GM19455 (cell line): Measurements from ENCODE around the gene NEAT1.
"Not testable (repeated sequence)": the region's sequence is repeated elsewhere in the genome, so short reads cannot be mapped to it uniquely, and the experiment has no call there.

Source experiments
- ATAC-seq: cut with Tn5 transposase; IDR thresholded peaks from one replicate; pipeline ENCODE4 v1.9.1; 2021; ENCODE audit not compliant: unreplicated experiment

The NEAT1 gene

DNA sequence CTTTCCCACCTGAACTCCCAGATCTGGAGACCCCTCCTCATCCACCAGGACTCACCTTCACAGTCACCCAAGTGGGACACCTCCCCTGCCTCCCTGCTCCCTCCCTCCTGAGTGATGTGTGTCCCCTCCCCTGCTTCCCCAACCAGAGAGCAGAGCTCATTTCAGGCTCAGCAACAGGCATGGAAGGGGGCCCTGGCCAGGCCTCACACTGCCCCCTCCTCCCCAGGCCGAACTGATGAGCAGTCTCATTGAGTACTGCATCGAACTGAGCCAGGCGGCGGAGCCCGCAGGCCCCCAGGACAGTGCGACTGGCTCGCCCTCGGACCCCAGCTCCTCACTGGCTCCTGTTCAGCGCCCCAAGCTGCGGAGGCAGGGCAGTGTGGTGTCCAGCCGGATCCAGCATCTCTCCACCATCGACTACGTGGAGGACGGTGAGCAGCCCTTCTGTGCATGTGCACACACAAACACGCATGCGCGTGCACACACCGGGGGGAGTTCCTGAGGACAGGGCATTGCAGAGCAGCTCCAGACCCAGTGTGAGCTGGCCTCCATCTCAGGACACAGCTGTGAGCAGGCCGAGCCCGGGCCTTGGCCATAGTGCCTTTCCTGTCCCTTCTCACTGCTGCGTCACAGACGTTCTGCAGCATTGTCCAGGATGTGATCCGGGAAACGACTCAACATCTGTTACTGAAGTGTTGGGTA, 17.8 kb upstream of the NEAT1 start:
- no peak for ATAC-seq

DNA sequence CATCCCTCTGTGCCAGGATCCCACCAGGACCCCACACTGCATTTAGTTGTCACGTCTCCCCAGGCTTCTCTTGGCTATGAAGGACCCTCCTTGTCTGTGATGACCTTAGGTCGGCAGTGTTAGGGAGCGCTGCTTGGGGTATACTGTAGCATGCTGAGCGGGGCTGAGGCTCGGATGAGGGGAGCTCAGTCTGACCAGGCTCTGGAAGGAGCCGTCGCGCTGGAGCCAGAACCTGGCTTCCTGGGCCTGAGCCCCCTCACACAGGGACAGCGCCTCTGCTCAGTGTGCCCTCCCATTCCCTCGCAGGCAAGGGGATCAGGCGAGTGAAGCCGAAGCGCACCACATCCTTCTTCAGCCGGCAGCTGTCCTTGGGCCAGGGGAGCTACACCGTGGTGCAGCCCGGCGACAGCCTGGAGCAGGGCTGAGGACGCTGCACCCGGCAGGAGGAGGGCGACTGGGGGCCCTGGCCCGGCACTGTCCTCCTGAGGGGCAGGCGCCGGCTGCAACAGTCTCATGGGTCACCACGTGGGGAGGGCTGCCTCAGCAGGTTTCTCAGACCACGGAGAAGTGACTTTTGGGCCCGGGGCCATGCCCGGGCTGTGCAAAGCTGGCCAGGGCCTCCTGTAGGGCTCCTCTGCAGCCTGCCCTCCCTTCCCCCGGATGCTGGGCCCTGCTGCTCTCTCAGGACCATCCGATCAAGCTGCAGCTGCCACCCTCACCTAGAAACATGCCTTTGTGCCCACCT, 11.5 kb upstream of the NEAT1 start:
- no peak for ATAC-seq

DNA sequence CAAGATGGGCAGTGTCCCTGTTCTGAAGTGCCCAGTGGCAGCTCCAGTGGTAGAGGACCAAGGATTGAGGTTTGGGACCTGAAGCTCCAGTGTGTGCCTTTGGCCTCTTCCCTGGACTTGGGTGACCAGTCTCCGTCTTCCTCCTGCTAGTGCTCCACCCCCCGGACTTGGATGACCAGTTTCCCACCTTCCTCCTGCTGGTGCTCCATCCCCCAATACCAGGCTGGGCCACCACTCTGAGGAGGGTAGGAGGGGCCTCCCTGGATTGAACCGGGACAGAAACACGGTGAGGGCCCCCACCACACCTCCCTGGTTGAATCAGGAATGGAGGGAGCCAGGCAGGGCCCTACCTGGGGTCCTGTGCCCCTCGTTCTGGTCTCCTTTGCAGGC, 10.9 kb upstream of the NEAT1 start:
- no peak for ATAC-seq

DNA sequence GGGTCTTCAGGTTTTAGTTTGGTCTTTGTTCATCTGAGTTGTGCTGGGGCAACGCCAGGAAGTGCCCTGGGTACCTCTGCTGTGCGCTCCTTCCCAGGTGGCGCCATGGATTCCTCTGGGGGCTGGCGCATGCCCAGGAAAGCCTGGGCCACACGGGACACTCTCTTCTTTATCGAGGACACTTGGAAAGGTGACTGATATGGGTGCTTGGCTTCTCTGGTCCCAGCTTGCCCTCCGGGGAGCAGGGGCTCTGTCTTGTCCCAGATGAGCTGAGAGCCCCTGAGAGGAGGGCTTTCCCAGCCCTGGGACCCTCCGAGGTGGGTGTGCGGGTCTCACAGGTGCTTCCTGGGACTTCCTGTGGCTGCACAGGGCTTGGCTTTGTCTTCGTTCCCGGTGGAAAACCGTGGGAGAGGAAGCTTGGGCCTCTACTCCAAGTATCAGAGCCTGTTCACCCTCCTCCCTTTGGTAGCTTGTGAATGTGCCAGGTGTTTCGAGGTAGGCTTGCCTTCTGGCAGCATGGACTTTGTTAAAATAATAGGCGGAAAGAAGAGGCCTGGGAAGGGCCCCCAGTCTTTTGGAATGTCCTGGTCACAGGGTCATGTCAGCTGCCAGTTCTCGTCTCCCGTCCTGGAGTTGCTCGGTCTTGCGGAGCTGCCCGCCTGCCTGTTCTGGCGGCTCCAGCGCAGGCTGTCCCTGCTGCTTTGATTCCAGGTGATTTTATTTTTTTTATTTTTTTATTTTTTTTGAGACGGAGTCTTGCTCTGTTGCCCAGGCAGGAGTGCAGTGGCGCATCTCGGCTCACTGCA, 10.1 kb upstream of the NEAT1 start:
- ATAC-seq = no peak

DNA sequence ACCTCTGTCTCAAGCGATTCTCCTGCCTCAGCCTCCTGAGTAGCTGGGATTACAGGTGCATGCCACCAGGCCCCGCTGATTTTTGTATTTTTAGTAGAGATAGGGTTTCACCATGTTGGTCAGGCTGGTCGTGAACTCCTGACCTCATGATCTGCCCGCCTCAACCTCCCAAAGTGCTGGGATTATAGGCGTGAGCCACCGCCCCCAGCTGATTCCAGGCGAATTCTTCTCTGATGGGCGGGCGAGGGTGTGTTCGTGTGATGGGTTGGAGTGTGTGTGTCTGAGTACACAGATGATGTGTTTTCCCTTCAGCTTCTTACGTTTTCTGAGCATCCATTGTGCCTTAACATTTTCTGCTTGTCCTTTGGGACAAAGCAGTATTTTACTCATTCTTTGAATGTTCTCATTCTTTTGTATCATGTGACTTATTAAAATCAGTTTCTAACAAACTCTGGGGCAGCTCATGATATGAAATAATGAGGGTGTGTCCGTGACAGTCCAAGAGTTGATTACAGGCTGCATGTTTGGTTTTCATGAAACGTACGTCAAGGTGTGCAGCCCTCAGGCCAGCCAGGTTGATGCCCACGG, 9.4 kb upstream of the NEAT1 start:
- ATAC-seq = not testable (repeated sequence)

DNA sequence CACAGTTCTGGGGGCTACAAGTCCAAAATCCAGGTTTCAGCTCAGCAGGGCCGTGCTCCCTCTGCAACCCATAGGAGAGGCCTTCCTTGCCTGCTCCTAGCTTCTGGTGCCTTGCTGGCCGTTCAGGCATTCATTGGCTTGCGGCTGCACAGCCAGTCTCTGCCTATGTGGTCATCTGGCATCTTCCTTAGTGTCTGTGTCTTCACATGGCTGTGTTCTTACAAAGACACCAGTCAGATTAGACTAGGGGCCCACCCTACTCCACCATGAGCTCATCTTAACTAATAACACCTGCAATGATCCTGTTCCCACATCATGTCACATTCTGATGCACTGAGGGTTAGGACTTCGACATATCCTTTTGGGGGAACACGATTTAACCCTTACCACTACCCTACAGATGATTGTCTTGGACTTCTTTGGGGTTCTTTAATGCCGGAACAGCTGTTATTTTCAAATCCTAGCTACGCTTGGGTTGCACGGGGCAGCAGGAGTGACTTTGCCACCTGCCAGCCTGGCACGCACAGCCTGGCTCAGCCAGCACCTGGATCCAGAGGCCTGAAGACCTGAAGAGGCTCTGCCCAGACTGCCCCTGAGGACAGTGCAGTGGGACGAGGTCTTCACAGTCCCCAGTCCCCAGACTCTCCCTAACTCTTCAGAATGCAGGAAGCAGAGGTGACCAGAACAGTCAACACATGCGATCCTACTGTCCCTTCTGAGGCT, 7.7 kb upstream of the NEAT1 start:
- no peak for ATAC-seq

DNA sequence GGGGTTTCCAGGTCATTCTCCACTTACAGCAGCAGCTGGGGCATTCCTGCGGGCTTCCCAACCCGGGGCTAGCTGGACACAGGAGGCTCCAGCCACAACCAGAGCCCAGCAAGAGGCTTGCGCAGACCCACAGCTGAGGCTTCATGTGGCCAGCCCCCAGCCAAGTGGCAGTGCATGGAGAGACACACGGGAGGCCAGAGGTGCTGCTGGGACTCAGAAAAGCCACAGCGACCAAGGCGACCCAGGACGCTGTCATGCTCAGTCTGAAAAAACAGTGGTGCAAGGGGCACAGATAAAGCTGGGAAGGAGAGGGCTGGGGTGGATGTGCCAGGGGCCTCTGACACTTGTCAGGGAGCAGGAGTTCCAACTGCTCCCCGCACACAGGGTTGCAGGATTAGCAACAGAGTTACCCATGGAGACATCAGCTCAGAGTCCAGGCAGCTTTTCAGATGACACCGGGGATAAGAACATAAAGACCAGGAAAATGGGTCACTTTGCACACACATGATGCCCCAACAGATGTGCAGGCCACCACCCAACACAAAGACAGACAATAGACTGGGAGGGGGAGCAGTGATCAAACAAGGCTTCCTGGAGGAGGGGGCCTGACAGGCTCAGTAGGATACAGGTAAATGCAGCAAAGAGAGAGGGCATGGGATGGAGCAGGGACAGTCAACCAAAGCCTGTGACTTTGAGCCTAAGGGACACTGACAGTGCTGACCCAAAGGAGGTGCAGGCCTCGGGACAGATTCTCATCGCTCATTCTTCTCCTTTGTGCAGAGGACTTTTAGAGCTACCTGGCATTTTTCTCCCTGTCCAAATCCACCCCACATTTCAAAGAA, 6.9 kb upstream of the NEAT1 start:
- no peak for ATAC-seq

DNA sequence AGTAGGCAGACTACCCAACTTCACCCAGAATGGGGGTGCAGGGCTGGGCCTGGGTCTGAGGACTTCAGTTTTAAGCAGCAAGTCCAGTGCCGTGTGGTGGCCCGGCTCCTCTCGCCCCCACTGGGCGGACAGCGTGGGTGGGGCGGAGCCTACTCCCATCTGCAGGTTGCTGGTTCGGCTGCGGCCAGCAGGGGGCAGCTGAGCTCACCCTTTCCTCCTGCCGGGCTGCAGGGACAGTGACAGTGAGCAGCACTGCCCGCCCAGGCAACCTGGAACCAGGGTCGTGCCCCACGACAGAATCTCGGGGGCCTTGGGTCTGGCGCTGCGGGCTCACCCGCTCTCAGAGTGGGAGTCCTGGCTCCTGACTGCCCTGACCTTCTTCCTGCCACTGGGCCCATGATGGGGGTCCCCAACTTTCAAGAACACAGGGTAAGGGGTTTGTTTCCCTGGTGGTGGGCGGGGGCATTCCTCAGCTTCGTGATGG, 6.2 kb upstream of the NEAT1 start:
- no peak for ATAC-seq

DNA sequence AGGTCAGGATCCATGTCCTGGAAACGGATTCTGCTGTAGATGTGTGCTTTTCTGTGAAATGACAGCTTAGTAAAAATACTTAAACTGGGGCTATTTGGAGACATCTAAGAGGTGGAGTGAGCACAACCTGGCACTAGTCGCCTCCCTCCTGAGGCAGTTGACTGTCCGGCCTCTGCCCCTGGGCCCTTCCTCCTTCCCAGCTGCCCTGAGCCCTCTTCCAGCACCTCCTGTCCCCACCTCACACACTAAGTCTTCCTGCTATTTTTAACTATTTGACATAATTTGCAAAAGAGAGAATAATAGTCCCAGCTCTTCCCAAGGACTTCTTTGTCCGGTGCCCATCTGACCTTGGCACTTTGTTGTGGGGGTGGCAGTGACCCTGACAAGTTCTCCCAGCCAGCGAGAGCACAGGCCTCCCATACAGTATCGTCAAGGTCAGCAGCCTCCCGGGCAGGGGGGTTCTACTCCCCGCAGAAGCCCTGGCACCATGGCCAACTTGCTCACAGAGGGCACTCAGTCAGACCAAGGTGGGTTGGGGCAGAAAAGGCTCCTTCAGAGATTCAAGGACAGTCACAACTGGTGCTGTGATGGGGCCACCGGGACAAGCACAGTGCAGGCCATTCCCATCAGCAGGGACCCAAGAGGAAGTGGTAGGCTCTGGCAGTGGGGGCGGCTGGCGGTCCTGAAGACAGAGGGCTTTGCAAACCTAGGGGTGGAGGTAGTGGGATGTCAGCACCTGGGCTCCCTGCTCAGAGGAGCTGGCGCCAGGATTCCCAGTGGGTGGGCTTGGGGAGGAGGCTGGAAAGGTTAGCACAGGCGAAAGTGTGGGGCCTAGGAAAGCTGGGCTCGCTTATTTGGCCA, 5.5 kb upstream of the NEAT1 start:
- no peak for ATAC-seq

DNA sequence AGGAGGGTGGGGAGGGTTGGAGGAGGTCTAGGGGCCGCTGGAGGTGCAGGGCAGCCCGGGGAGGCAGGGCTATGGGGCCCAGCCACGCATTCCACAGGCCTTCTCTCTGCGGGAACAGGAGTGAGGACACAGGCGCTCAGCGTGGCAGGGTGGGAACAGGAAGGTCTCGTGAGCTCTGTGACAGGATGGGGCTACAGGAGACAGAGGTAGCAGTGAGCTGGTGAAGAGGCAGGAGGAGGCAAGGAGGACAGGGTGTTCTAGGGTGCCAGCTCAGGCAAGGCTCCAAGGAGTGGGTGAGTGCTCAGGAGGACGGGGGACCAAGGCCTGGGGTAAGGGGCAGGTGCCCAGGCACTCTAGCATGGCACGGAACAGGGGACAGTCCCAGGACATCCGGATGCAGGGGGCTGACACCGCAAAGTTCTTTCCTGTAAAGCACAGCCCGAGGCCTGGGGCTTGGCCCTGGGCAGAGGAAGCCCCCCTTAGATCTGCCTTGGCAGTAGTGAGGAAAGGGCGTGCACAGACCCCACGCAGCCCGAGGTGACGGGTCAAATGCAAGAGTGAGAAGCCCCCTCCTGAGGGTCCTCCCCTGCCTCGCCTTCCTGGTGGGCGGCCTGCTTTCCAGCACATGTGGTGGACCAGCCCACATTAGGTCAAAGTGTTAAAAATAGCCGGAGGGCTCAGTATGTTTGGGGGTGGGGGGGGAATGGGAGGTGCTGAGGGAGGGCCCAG, 4.7 kb upstream of the NEAT1 start:
- no peak for ATAC-seq

DNA sequence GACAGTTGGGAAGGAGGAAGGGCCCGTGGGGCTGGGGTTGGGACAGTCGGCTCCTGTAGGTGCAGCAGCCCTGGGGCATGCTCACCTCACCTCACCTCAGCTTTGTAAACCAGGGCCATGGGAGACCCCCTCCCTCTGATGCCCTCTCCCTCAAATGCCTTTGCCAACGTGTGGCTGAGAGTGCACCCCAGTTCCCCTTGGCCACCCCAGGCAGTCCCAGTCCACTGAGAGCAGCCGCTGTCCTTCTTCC, 4.2 kb upstream of the NEAT1 start:
- ATAC-seq = no peak

DNA sequence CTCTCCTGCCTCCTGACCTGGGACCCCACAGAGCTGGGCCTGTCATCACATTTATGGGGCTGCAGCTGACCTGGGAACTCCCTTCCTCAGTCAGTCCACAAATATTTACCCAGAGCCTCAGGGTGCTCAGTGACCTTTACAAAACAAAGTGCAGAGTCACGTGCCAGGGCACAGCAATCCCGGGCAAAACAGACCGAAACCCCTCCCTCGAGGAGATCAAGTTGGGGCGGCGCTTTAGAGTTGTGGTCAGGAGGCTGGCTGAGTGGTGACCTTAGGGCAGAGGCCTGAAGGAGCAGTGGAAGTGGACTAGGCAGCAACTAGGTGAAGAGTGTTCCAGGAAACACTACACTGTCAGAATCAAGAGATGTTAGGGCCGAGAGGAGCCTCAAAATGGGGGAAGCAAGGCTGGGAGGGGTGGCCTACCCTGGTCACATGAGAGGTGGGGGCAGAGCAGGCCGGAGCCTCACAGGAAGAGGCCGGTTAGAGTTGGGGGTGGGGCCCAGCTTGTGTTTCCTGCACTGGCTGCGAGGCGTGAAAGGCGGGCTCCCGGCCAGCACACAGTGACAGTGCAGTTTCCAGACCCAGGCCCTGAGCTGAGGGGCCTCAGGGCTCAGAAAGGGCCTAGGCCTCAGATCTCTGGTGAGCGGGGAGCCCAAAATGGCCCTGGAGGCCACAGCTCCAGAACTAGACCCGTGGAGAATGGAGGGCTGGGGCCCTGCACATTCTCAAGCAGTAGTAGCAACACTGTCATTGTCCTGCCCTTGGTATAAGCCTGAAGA, 3.7 kb upstream of the NEAT1 start:
- ATAC-seq = peak; percentile 38

DNA sequence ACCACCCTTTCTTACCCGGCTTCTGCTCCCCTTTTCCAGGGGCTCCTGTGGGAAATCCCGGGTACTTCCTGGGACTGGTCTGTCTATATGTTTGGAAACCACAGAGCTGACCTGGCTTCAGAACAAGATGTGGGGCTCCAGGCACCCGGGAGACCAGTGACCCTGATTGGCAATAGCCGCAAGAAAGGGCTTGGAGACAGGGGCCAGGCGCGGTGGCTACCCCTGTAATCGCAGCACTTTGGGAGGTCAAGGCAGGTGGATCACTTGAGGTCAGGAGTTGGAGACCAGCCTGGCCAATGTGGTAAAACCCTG, 3.2 kb upstream of the NEAT1 start:
- no peak for ATAC-seq

DNA sequence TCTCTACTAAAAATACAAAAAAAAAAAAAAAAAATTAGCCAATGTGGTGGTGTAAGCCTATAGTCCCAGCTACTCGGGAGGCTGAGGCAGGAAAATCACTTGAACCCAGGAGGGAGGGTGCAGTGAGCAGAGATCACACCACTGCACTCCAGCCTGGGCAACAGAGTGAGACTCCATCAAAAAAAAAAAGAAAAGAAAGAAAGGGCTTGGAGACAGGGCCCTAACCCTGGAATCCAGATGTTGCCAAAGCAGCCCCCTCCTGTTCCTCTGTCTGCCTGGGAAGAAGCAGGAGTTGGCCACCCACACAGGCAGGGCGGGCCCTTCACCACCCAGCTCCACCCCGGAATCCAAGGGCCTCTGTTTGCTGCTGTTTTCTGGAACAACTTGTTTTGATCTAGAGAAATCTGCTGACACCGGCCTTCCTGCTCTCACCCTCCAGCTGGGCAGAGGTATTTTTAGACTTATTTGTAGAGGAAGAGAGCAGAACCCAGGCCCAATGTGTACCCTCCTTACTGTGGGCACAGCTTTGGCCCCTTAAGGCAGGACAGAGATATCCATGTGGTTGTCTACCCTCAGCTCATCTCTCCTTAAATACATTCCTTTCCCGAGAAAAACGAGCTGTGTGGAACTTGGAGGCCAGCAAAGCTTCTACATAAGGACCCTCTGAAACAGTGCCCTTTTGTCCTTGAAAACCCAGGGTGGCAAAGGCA, 2.7 kb upstream of the NEAT1 start:
- ATAC-seq = no peak

DNA sequence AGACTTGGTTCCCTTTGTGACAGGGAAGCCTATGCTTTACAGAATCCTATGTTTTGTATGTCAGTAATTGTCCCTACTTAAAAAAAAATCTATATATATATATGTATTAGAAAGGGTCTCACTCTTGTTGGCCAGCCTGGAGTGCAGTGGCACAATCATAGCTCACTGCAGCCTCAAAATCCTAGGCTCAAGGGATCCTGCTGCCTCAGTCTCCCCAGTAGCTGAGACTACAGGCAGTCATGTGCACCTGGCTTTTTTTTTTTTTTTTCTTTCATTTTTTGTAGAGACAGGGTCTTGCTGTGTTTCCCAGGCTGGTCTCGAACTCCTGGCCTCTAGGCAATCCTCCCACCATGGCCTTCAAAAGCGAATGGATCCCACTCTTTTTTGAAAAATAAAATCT, 2.1 kb upstream of the NEAT1 start:
- no peak for ATAC-seq

DNA sequence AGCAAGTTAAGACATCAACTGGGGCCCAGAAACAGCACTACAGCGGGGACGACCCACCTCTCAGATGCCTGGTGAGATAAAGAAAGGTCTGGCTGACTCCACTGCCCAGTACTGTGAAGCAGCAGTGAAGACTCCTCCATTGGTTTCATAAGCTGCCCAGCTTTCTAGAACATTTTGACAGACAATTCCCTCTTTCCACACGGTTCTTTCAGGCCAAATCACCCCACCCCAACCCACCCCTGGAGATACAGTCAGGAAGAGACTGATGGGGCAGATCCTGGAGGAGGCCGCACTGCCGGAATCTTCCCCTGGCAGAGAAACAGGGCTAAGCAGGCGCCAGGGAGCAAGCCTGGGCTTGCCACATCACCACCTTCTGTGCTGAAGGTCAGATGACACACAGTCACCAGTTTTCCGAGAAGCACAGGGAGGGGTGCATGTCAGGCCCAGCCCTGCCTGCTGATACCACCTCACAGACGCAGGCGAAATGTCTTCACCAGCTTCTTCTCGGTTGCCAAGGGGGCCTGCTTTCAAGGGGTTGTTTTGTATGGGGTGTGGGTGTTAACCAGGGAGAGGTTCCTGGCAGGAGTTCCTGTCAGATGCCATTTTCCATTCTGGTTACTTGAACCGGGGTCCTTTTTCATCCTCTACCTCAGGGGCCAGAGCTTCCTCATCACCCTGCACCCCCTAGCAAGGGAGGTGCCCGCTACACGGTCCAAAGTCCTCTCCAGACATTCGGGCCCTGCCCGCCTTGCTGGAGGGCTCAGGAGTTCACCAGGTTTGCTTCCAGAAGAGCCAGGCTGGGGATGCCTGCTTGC, 1.4 kb upstream of the NEAT1 start:
- no peak for ATAC-seq
